Testis (tissue), 2 donors: ENCODE measurements around the gene MCL1.

Experiments used
- POLR2A ChIP-seq: fragments of 450-650 bp; IDR thresholded peaks from one replicate; pipeline ENCODE4 v1.6.1; 2017; ENCODE audit warnings: antibody characterized with exemption, mild to moderate bottlenecking, moderate library complexity
- TF ChIP-seq, protein P1 (sequence below), 3 experiments: fragments of 450-650 bp in 2 of 3; fragments of 200-600 bp in 1 of 3; sonication (generic) in 1 of 3; IDR thresholded peaks; one replicate each; pipeline ENCODE4 v1.5.1; 2016 to 2019; ENCODE audit warnings: antibody characterized with exemption in 3 of 3, mild to moderate bottlenecking in 2 of 3, moderate library complexity in 1 of 3

DNA sequence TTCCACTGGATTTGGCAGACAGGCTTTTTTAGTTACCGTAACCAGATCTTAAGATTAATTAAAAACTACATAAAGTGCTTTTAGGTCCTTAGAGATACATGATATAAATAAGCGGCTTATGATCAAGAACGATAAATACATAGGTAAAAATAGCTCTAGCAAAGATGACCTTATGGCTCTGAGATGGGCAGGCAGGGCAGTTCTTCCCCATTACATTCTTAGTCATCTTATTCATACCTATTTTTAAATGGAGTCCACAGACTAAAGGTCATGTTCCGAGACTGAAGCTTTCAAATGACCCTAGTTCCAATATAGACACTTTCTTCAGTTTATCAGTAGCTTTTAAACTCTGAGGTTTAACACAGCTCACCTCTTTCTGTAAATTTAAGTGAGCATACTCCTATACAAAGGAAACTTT is 4.3 kb downstream of the MCL1 start:
- TF ChIP-seq POLR2A = no peak
- TF ChIP-seq, protein P1, sequence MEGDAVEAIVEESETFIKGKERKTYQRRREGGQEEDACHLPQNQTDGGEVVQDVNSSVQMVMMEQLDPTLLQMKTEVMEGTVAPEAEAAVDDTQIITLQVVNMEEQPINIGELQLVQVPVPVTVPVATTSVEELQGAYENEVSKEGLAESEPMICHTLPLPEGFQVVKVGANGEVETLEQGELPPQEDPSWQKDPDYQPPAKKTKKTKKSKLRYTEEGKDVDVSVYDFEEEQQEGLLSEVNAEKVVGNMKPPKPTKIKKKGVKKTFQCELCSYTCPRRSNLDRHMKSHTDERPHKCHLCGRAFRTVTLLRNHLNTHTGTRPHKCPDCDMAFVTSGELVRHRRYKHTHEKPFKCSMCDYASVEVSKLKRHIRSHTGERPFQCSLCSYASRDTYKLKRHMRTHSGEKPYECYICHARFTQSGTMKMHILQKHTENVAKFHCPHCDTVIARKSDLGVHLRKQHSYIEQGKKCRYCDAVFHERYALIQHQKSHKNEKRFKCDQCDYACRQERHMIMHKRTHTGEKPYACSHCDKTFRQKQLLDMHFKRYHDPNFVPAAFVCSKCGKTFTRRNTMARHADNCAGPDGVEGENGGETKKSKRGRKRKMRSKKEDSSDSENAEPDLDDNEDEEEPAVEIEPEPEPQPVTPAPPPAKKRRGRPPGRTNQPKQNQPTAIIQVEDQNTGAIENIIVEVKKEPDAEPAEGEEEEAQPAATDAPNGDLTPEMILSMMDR (IDR thresholded peaks at IDR 0.05) = no peak
